HEK293 (cell line): ENCODE data around the gene SEMA6A.

Experiments
- ZNF23 ChIP-seq: fragments of 450-650 bp; formaldehyde crosslinking; IDR thresholded peaks from 2 replicates; pipeline ENCODE4 v1.5.1; 2016; ENCODE audit warnings: missing biosample characterization, missing genetic modification characterization, borderline replicate concordance
- ZNF350 ChIP-seq: fragments of 450-650 bp; formaldehyde crosslinking; IDR thresholded peaks from 2 replicates; pipeline ENCODE4 v1.5.0; 2017; ENCODE audit warnings: missing biosample characterization, mild to moderate bottlenecking, missing genetic modification characterization

DNA sequence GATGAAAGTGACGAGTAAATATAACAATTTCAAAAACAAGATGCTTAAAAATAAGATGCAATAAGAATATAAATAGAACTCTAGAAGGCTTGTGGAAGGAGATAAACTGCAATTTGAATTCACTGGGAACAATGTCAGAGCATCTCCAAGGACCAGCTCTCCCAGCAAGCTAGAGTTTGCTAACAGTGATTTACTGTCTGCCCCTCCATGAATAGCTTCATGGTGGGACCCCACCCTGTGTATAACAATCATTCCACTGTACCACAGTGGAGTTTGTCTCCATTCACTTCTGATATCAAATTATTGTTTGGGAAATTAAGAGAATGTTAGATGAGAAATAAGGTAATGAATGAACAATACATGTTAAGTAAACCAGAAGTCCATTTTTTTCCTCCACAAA is 7.3 kb upstream of the SEMA6A start:
- TF ChIP-seq ZNF350, result no peak
- no peak for TF ChIP-seq ZNF23 (tag by site-specific recombination)
